ENCODE data around the gene CBX3.
"Not testable (repeated sequence)": the region's sequence is repeated elsewhere in the genome, so short reads cannot be mapped to it uniquely, and the experiment has no call there.

The CBX3 gene

GRCh38 chr7:26201247-26202018, at the start of gene CBX3:
TSS of gene CBX3 (plus strand) at chr7:26201745. CDS start at chr7:26202999, 1,254 bp downstream.
- peak; percentile 85 for DNase-seq (ENCODE audit: low spot score)

- DNase-seq (ENCODE audit: low spot score) = peak; percentile 84
These were observed 49.4 kb upstream of the CBX3 start, which contains the start of gene NFE2L3 for GRCh38 chr7:26151953-26152781. TSS of gene NFE2L3 (plus strand) at chr7:26152198. CDS start at chr7:26152499, 301 bp downstream.

- not testable (repeated sequence) for DNase-seq (ENCODE audit: low spot score)
These were observed 48.7 kb upstream of the CBX3 start for GRCh38 chr7:26152782-26153240.

GRCh38 chr7:26153241-26153822, 48.2 kb upstream of the CBX3 start:
- no peak for DNase-seq (ENCODE audit: low spot score)

GRCh38 chr7:26153823-26154783, 47.4 kb upstream of the CBX3 start:
- no peak for DNase-seq (ENCODE audit: low spot score)

GRCh38 chr7:26155531-26156375, 45.8 kb upstream of the CBX3 start:
- peak; percentile 37 for DNase-seq (ENCODE audit: low spot score)

GRCh38 chr7:26156451-26157420, 44.8 kb upstream of the CBX3 start:
- DNase-seq (ENCODE audit: low spot score) = peak; percentile 72

GRCh38 chr7:26157520-26158105, 43.9 kb upstream of the CBX3 start:
- no peak for DNase-seq (ENCODE audit: low spot score)

- no peak for DNase-seq (ENCODE audit: low spot score)
These were observed 42.3 kb upstream of the CBX3 start for GRCh38 chr7:26159243-26159642.

GRCh38 chr7:26160896-26161295, 40.6 kb upstream of the CBX3 start:
- no peak for DNase-seq (ENCODE audit: low spot score)

- no peak for DNase-seq (ENCODE audit: low spot score)
These were observed 39.1 kb upstream of the CBX3 start for GRCh38 chr7:26162431-26162830.

- not testable (repeated sequence) for DNase-seq (ENCODE audit: low spot score)
These were observed 37.7 kb upstream of the CBX3 start for GRCh38 chr7:26163804-26164203.

GRCh38 chr7:26165950-26166683, 35.4 kb upstream of the CBX3 start:
- no peak for DNase-seq (ENCODE audit: low spot score)

- DNase-seq (ENCODE audit: low spot score) = no peak
These were observed 34.8 kb upstream of the CBX3 start for GRCh38 chr7:26166684-26167266.

- no peak for DNase-seq (ENCODE audit: low spot score)
These were observed 34.1 kb upstream of the CBX3 start for GRCh38 chr7:26167303-26167934.

GRCh38 chr7:26168458-26169023, 33.0 kb upstream of the CBX3 start:
- DNase-seq (ENCODE audit: low spot score) = no peak

- no peak for DNase-seq (ENCODE audit: low spot score)
These were observed 32.3 kb upstream of the CBX3 start for GRCh38 chr7:26169271-26169670.
